ENCODE data around the gene ERFL.

GRCh38 chr19:41969772-41970458 is 41.7 kb upstream of the ERFL start:
- no peak for TF ChIP-seq CTCF (IDR thresholded peaks at IDR 0.05; ENCODE audit: low read length)
- TF ChIP-seq EZH2 (IDR thresholded peaks at IDR 0.05; ENCODE audit: borderline replicate concordance, low read length): no peak

Measured in OCI-LY1 (cell line).